OCI-LY3 (cell line): ENCODE measurements around the gene IGFALS.

Experiments
- H2AFZ ChIP-seq: fragments of 200-600, 300-600 bp; shearing (Covaris generic); 2 replicates; pipeline ENCODE4 v1.6.0; 2014; ENCODE audit warnings: antibody characterized with exemption, low read depth, low read length
- H3K27ac ChIP-seq: fragments of 200-600, 300-600 bp; sonication (generic); 2 replicates; pipeline ENCODE4 v1.5.1; 2014; ENCODE audit warnings: mild to moderate bottlenecking, low read length, moderate library complexity, mixed read lengths
- H3K27me3 ChIP-seq: fragments of 200-600, 300-600 bp; sonication (generic); 2 replicates; pipeline ENCODE4 v1.6.1; 2014; ENCODE audit warnings: low read depth, low read length, mixed read lengths
- H3K36me3 ChIP-seq: fragments of 200-600, 300-600 bp; sonication (generic); replicated peaks from 2 replicates; pipeline ENCODE3; 2014; ENCODE audit warnings: low read depth, low read length, mixed read lengths
- H3K4me1 ChIP-seq: fragments of 300-600, 200-600 bp; sonication (generic); 2 replicates; pipeline ENCODE4 v1.6.1; 2014; ENCODE audit warnings: low read length, mixed read lengths
- H3K4me2 ChIP-seq: fragments of 200-600, 300-600 bp; sonication (generic); 2 replicates; pipeline ENCODE4 v1.6.1; 2014; ENCODE audit warnings: low read length, mixed read lengths
- H3K4me3 ChIP-seq: fragments of 300-600, 200-600 bp; sonication (generic); 2 replicates; pipeline ENCODE4 v1.5.1; 2014; ENCODE audit warnings: antibody characterized with exemption, mild to moderate bottlenecking, low read length, moderate library complexity
- H3K79me2 ChIP-seq: fragments of 300-600, 200-600 bp; shearing (Covaris generic); 2 replicates; pipeline ENCODE4 v1.6.1; 2014; ENCODE audit warnings: mild to moderate bottlenecking, low read length, mixed read lengths
- H3K9ac ChIP-seq: fragments of 300-600, 200-600 bp; shearing (Covaris generic); 2 replicates; pipeline ENCODE4 v1.6.0; 2014; ENCODE audit warnings: mild to moderate bottlenecking, low read length, moderate library complexity
- H3K9me3 ChIP-seq: fragments of 200-600, 300-600 bp; shearing (Covaris generic); 2 replicates; pipeline ENCODE4 v1.6.1; 2014; ENCODE audit warnings: low read length, mixed read lengths; ENCODE audit not compliant: insufficient read depth
- H4K20me1 ChIP-seq: fragments of 200-600, 300-600 bp; sonication (generic); 2 replicates; pipeline ENCODE4 v1.6.1; 2016; ENCODE audit warnings: low read length, mixed read lengths; ENCODE audit not compliant: insufficient read depth
- CTCF ChIP-seq: fragments of 200-600, 300-600 bp; sonication (generic); IDR thresholded peaks from 2 replicates; pipeline ENCODE4 v1.5.1; 2014; ENCODE audit warnings: antibody characterized with exemption, low read length, low read depth
- EZH2phosphoT487 ChIP-seq: fragments of 200-600 bp; shearing (Covaris generic); IDR thresholded peaks from 2 replicates; pipeline ENCODE4 v1.6.1; 2018; ENCODE audit warnings: antibody characterized with exemption, mixed run types, low read depth

IGFALS gene

GRCh38 chr16:1782408-1783264 lies 10.9 kb downstream of the IGFALS start, which contains the start of the genes NUBP2 and SPSB3:
TSS of gene NUBP2 (plus strand) at chr16:1782960. CDS start at chr16:1783021, 61 bp downstream.
TSS of gene SPSB3 (minus strand) at chr16:1782571. CDS start at chr16:1781483, 1,088 bp downstream.
- Histone ChIP-seq H3K79me2 (peaks cover 52% of the 10 kb centered on the region), H3K27ac (no peak within 1 kb of the TSS; the same call in 1 of the 2 replicates), H3K4me3 (peak within 1 kb of the TSS; percentile 93), H3K36me3 (no peaks in the 10 kb centered on the region), H3K9me3 (no peaks in the 10 kb centered on the region), H2AFZ (no peak within 1 kb of the TSS), H3K9ac (peak within 1 kb of the TSS; percentile 88), H3K4me2 (peak within 1 kb of the TSS; percentile 97), H3K27me3 (no peaks in the 10 kb centered on the region), H3K4me1 (peaks cover 11% of the 10 kb centered on the region), H4K20me1 (no peaks in the 10 kb centered on the region)
- TF ChIP-seq EZH2phosphoT487 (no peak), CTCF (no peak)

DNA sequence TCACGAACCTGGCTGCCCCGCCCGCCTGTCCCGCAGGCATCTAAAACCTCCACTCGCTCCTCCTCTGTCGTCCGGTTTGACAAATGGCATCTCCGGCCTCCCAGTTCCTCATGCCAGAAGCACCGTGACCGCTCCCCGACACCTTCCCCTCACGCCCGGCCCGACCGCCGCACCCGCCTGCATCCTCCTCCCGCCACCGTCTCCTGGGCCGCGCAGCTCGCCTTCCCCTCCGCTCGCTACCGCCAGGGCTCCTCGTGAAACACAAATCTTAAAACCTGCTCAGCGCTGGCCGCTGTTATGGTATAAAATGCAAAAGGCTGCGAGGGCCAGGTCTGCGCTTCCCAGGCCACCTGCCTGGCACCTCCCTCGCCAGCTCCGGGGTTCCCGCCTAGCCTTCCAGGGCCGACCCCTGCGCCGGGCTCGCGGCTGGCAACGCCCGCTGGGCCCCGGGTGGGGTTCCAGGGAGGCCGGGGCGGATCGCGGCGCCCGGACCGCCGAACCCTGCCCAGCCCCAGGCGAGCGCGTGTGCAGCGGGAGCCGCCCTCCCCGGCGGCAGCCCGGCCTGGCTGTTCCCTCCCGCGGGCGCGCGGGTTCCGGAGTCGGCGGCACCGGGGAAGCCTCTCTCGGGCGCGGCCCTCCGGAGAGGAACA lies 11.6 kb downstream of the IGFALS start:
- no peak overlapping the region for H3K27ac ChIP-seq
- H3K4me2 ChIP-seq = peak overlapping the region; percentile 97
- H3K27me3 ChIP-seq = no peaks in the 10 kb centered on the region
- H4K20me1 ChIP-seq = no peaks in the 10 kb centered on the region
- H3K36me3 ChIP-seq = no peaks in the 10 kb centered on the region
- H2AFZ ChIP-seq = no peak overlapping the region
- H3K79me2 ChIP-seq = peaks cover 45% of the 10 kb centered on the region
- H3K4me3 ChIP-seq = peak overlapping the region; percentile 93
- H3K9me3 ChIP-seq = no peaks in the 10 kb centered on the region
- TF ChIP-seq CTCF = no peak
- no peak for TF ChIP-seq EZH2phosphoT487
- H3K4me1 ChIP-seq = peaks cover 11% of the 10 kb centered on the region
- peak overlapping the region; percentile 79 for H3K9ac ChIP-seq

DNA sequence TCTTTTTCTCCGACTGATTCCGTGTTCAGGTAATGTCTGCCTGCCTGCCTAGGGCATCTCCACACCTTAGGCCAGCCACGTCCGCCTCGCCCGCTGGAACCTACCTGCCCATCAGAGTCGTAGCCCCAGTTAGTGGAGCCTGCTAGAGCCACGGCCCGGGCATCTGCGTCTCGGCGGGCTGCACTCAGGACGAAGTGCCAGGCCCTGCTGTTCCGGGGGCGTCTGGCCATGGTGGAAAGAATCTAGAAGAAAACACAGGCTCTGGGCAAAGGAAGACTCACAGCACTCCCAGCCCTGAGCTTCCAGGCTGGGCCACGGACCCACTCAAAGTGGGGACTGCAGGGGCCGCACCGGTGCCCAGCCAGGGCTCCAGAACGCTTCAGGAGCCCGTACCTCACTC lies 12.3 kb downstream of the IGFALS start:
- Histone ChIP-seq H2AFZ (no peak overlapping the region), H3K9ac (peak overlapping the region; percentile 79; the same call in 1 of the 2 replicates), H3K4me3 (peak overlapping the region; percentile 93), H3K9me3 (no peaks in the 10 kb centered on the region), H3K36me3 (no peaks in the 10 kb centered on the region), H3K79me2 (peaks cover 39% of the 10 kb centered on the region), H3K27me3 (no peaks in the 10 kb centered on the region), H4K20me1 (no peaks in the 10 kb centered on the region), H3K4me1 (peaks cover 11% of the 10 kb centered on the region), H3K27ac (no peak overlapping the region), H3K4me2 (peak overlapping the region; percentile 97)
- TF ChIP-seq CTCF = no peak
- TF ChIP-seq EZH2phosphoT487 = no peak

DNA sequence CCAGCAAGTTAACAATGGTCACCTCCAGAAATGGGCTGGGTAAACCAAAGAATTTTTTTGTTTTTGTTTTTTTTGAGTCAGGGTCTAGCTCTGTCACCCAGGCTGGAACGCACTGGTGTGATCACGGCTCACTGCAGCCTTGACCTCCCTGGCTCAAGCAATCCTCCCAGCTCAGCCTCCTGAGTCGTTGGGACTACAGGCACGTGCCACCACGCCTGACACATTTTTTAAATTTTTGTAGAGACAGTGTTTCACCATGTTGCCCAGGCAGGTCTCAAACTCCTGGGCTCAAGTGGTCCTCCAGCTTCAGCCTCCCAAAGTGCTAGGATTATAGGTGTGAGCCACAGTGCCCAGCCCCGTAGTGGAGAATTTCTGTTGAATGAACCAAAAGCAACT lies 12.8 kb downstream of the IGFALS start:
- Histone ChIP-seq H2AFZ (no peak overlapping the region), H3K79me2 (peaks cover 33% of the 10 kb centered on the region), H3K4me2 (no peak overlapping the region), H3K27ac (no peak overlapping the region), H3K9ac (no peak overlapping the region), H3K4me1 (peaks cover 11% of the 10 kb centered on the region), H3K4me3 (no peak overlapping the region), H3K9me3 (no peaks in the 10 kb centered on the region), H4K20me1 (no peaks in the 10 kb centered on the region), H3K36me3 (no peaks in the 10 kb centered on the region), H3K27me3 (no peaks in the 10 kb centered on the region)
- TF ChIP-seq CTCF = no peak
- TF ChIP-seq EZH2phosphoT487 = no peak
